Measurements from ENCODE around the gene WFIKKN1.
A peak's percentile ranks its signal among the peaks of the same experiment; 100 is the strongest.

DNA sequence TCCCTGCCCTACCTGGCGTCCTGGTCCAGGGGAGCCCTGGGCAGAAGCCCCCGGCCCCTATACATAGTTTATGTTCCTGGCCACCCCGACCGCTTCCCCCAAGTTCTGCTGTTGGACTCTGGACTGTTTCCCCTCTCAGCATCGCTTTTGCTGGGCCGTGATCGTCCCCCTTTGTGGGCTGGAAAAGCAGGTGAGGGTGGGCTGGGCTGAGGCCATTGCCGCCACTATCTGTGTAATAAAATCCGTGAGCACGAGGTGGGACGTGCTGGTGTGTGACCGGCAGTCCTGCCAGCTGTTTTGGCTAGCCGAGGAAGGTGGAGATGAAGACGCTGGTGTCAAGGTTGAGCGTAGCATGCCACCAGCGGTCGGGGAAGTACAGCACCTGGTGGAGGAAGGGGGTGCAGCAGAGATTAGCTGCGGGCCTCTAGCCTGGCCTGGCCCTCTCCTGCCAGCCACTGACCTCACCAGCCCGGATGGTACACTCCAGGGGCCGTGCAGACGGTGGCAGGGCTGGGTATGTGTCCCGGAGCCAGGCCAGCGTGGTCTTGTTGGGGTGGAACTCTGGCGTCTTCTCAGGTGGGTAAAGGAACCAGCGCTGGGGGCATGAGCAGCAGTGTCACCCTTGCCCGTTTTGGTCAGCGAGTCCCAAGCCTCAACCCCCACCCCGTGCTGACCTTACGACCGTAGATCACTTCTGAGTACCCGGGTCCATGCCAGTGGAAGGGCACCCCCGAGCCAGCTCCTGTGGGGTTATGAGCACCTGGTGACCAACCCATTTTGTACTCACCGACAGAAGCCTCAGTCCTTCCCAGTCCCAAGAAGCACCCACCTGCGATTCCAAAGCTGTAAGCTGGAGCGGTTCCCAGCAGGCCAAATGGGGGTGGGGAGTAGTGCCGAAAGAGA lies 52.0 kb downstream of the WFIKKN1 start:
- TF ChIP-seq, protein P1, sequence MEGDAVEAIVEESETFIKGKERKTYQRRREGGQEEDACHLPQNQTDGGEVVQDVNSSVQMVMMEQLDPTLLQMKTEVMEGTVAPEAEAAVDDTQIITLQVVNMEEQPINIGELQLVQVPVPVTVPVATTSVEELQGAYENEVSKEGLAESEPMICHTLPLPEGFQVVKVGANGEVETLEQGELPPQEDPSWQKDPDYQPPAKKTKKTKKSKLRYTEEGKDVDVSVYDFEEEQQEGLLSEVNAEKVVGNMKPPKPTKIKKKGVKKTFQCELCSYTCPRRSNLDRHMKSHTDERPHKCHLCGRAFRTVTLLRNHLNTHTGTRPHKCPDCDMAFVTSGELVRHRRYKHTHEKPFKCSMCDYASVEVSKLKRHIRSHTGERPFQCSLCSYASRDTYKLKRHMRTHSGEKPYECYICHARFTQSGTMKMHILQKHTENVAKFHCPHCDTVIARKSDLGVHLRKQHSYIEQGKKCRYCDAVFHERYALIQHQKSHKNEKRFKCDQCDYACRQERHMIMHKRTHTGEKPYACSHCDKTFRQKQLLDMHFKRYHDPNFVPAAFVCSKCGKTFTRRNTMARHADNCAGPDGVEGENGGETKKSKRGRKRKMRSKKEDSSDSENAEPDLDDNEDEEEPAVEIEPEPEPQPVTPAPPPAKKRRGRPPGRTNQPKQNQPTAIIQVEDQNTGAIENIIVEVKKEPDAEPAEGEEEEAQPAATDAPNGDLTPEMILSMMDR (tag by site-specific recombination; IDR thresholded peaks at IDR 0.05): peak; percentile 69
- no peak for TF ChIP-seq ZNF548 (tag by site-specific recombination; IDR thresholded peaks at IDR 0.05)
- TF ChIP-seq ZBTB20 (tag by site-specific recombination; IDR thresholded peaks at IDR 0.05): no peak
- TF ChIP-seq, protein P2, sequence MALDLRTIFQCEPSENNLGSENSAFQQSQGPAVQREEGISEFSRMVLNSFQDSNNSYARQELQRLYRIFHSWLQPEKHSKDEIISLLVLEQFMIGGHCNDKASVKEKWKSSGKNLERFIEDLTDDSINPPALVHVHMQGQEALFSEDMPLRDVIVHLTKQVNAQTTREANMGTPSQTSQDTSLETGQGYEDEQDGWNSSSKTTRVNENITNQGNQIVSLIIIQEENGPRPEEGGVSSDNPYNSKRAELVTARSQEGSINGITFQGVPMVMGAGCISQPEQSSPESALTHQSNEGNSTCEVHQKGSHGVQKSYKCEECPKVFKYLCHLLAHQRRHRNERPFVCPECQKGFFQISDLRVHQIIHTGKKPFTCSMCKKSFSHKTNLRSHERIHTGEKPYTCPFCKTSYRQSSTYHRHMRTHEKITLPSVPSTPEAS (tag by site-specific recombination; IDR thresholded peaks at IDR 0.05): no peak
- no peak for TF ChIP-seq ZNF549 (tag by site-specific recombination; IDR thresholded peaks at IDR 0.05)
- TF ChIP-seq ZNF121 (tag by site-specific recombination; IDR thresholded peaks at IDR 0.05): no peak

Data from HEK293 (cell line).